ENCODE results near the gene DUSP23.

Gene DUSP23

GRCh38 chr1:159825564-159825963 is 44.8 kb downstream of the DUSP23 start:
- peaks cover 15% of the 10 kb centered on the region for H3K4me1 ChIP-seq
- no peaks in the 10 kb centered on the region for H3K27me3 ChIP-seq (ENCODE audit: control insufficient read depth, insufficient read depth, low read length)
- no peaks in the 10 kb centered on the region for H3K79me2 ChIP-seq
- H3K27ac ChIP-seq = no peak overlapping the region
- no peak overlapping the region for H3K9ac ChIP-seq
- H3K9me3 ChIP-seq (ENCODE audit: control insufficient read depth, low read length) = no peaks in the 10 kb centered on the region
- no peaks in the 10 kb centered on the region for H3K36me3 ChIP-seq (ENCODE audit: control insufficient read depth, insufficient read depth, low read length)
- no peak overlapping the region for H3K4me3 ChIP-seq (ENCODE audit: low read depth, low read length)
- no peak overlapping the region for H3K4me2 ChIP-seq (ENCODE audit: low read length)
- TF ChIP-seq, protein P1, sequence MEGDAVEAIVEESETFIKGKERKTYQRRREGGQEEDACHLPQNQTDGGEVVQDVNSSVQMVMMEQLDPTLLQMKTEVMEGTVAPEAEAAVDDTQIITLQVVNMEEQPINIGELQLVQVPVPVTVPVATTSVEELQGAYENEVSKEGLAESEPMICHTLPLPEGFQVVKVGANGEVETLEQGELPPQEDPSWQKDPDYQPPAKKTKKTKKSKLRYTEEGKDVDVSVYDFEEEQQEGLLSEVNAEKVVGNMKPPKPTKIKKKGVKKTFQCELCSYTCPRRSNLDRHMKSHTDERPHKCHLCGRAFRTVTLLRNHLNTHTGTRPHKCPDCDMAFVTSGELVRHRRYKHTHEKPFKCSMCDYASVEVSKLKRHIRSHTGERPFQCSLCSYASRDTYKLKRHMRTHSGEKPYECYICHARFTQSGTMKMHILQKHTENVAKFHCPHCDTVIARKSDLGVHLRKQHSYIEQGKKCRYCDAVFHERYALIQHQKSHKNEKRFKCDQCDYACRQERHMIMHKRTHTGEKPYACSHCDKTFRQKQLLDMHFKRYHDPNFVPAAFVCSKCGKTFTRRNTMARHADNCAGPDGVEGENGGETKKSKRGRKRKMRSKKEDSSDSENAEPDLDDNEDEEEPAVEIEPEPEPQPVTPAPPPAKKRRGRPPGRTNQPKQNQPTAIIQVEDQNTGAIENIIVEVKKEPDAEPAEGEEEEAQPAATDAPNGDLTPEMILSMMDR (IDR thresholded peaks at IDR 0.05) = no peak
- no peak overlapping the region for H2AFZ ChIP-seq

DNA sequence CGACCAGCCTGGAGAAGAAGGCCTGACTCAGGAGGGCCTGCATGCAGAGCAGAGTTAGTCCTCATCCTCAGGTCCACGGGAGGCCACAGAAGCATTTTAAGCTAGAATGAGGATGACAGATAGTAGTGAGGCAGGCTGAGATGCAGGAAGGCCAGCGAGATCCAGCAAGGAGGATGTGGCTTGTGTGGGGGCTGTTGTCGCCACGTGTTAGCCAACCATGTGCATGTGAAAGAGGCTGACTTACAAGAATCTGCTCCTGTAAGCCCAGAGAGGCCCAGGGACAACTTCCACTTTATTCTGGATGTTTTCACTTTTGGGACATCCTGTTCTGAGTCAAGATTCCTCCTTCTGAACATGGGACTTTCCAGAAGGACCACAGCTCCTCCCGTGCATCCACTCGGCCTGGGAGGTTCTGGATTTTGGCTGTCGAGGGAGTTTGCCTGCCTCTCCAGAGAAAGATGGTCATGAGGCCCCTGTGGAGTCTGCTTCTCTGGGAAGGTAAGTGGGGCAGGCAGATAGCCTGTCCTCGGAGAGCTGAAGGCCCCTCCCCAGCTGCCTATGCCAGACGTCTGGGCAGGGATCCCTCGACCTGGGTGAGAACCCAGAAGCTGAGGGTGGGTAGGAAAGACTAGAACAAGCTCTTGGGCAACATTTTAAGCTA is 45.8 kb downstream of the DUSP23 start, which contains the start of gene SLAMF8:
Gene SLAMF8, plus strand, starts transcription at position 433 of the 661 bp plus-strand sequence. Its CDS starts 26 bp downstream, at position 459.
- Histone ChIP-seq H3K4me1 (peaks cover 15% of the 10 kb centered on the region), H3K27me3 (ENCODE audit: control insufficient read depth, insufficient read depth, low read length) (no peaks in the 10 kb centered on the region), H3K4me2 (ENCODE audit: low read length) (no peak within 1 kb of the TSS), H3K27ac (no peak within 1 kb of the TSS), H3K79me2 (no peaks in the 10 kb centered on the region), H3K9ac (no peak within 1 kb of the TSS), H2AFZ (no peak within 1 kb of the TSS), H3K36me3 (ENCODE audit: control insufficient read depth, insufficient read depth, low read length) (no peaks in the 10 kb centered on the region), H3K4me3 (ENCODE audit: low read depth, low read length) (no peak within 1 kb of the TSS), H3K9me3 (ENCODE audit: control insufficient read depth, low read length) (no peaks in the 10 kb centered on the region)
- TF ChIP-seq, protein P1 (IDR thresholded peaks at IDR 0.05) = no peak

DNA sequence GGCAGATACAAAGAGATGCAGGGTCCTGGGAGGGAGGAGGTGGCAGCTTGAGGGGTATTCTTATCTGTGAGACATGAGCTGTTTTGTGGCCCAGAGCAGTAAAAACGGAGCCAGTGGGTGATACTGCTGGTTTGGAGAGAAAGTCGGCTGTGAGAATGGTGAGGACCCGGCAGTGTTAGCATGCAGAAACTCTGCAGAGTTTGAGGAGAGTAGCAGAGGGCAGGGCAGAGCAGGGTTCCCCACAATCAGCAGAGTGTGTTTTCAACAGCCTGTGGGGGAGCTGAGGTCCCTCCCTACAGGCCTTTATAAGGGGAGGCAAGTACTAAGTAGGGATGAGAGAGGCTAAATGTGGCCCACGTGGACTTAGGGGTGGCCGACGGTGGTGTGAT is 46.3 kb downstream of the DUSP23 start:
- no peaks in the 10 kb centered on the region for H3K27me3 ChIP-seq (ENCODE audit: control insufficient read depth, insufficient read depth, low read length)
- peaks cover 15% of the 10 kb centered on the region for H3K4me1 ChIP-seq
- TF ChIP-seq, protein P1 (IDR thresholded peaks at IDR 0.05) = no peak
- H3K36me3 ChIP-seq (ENCODE audit: control insufficient read depth, insufficient read depth, low read length) = no peaks in the 10 kb centered on the region
- no peak overlapping the region for H3K4me3 ChIP-seq (ENCODE audit: low read depth, low read length)
- H3K9me3 ChIP-seq (ENCODE audit: control insufficient read depth, low read length) = no peaks in the 10 kb centered on the region
- no peaks in the 10 kb centered on the region for H3K79me2 ChIP-seq
- no peak overlapping the region for H2AFZ ChIP-seq
- no peak overlapping the region for H3K27ac ChIP-seq
- H3K4me2 ChIP-seq (ENCODE audit: low read length) = no peak overlapping the region
- no peak overlapping the region for H3K9ac ChIP-seq

DNA sequence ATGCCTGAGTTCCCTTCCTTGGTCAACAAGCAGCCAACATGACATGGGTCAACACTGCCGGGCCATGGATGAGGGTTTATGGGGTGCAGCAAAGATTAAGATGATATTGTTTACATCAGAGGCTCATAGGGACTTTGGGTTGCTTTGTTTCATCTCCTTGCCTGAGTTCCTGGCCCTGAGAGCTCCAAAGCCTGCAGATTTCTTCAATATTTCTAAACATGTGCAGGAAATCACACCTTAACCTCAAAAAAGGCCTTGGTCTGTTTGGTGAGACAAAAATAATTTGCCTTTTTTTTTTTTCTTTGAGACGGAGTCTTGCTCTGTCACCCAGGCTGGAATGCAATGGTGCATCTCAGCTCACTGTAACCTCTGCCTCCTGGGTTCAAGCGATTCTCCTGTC is 46.8 kb downstream of the DUSP23 start:
- Histone ChIP-seq H3K4me3 (ENCODE audit: low read depth, low read length) (no peak overlapping the region), H3K9ac (no peak overlapping the region), H3K27ac (no peak overlapping the region), H3K4me1 (peaks cover 15% of the 10 kb centered on the region), H3K79me2 (no peaks in the 10 kb centered on the region), H3K36me3 (ENCODE audit: control insufficient read depth, insufficient read depth, low read length) (no peaks in the 10 kb centered on the region), H3K4me2 (ENCODE audit: low read length) (no peak overlapping the region), H3K9me3 (ENCODE audit: control insufficient read depth, low read length) (no peaks in the 10 kb centered on the region), H2AFZ (no peak overlapping the region), H3K27me3 (ENCODE audit: control insufficient read depth, insufficient read depth, low read length) (no peaks in the 10 kb centered on the region)
- TF ChIP-seq, protein P1 (IDR thresholded peaks at IDR 0.05) = no peak

DNA sequence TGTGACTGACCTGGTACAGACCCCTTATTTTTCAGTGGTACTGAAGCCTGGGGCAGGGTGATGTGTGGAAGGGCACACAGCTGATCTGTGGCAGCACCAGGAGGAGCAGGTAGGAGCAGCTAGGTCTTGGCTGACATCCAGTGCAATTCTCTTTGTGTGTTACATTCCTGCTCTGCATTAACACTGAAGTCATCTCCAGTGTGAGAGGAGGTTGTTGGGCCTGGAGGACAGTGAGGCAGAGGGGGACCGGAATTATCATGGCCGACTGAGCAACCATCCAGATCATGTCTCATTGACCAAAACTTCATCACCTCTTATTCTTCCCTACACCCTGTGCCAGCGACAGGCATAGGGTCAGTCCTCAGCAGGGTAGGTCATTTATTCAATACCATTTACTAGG is 47.4 kb downstream of the DUSP23 start:
- TF ChIP-seq, protein P1 (IDR thresholded peaks at IDR 0.05) = no peak
- H3K4me1 ChIP-seq = peaks cover 15% of the 10 kb centered on the region

More for the DNA sequence above, 47.4 kb downstream of the DUSP23 start:
- Histone ChIP-seq H3K27me3 (ENCODE audit: control insufficient read depth, insufficient read depth, low read length) (no peaks in the 10 kb centered on the region), H3K27ac (no peak overlapping the region), H3K4me2 (ENCODE audit: low read length) (no peak overlapping the region), H3K4me3 (ENCODE audit: low read depth, low read length) (no peak overlapping the region), H3K36me3 (ENCODE audit: control insufficient read depth, insufficient read depth, low read length) (no peaks in the 10 kb centered on the region), H3K9ac (no peak overlapping the region), H3K79me2 (no peaks in the 10 kb centered on the region), H2AFZ (no peak overlapping the region), H3K9me3 (ENCODE audit: control insufficient read depth, low read length) (no peaks in the 10 kb centered on the region)

All from parathyroid adenoma (tissue), 2 donors.